Stimulated activated naive CD8-positive, alpha-beta T cell treated with anti-CD3 and anti-CD28 coated beads, Interleukin-15, amount 100 ng/mL, for 72 hours (primary cell): Measurements from ENCODE around the gene CLCN7.

Source experiments
- ATAC-seq: fragments of 150-1000 bp; cut with Tn5 transposase; 2 replicates; pipeline ENCODE4 v1.10.0; 2021; ENCODE audit warnings: mild to moderate bottlenecking, moderate library complexity
- DNase-seq, 2 donors: peaks; one replicate each; pipeline ENCODE4 v3.0.0; 2021 to 2022
- H3K27ac Mint-ChIP-seq, 2 donors: one replicate each; pipeline ENCODE4 v1.8.0; 2022; ENCODE audit warnings: mild to moderate bottlenecking in 2 of 2, mixed read lengths in 2 of 2, moderate library complexity in 2 of 2
- H3K27me3 Mint-ChIP-seq: one replicate; pipeline ENCODE4 v1.8.0; 2022; ENCODE audit warnings: mixed read lengths
- H3K4me1 Mint-ChIP-seq: one replicate; pipeline ENCODE4 v1.8.0; 2022; ENCODE audit warnings: mild to moderate bottlenecking, mixed read lengths
- H3K4me3 Mint-ChIP-seq, 2 donors: one replicate each; pipeline ENCODE4 v1.8.0; 2022; ENCODE audit warnings: mild to moderate bottlenecking in 2 of 2, mixed read lengths in 2 of 2, moderate library complexity in 1 of 2
- H3K9me3 Mint-ChIP-seq, 2 donors: one replicate each; pipeline ENCODE4 v1.8.0; 2022; ENCODE audit warnings: mixed read lengths in 2 of 2

The CLCN7 gene

GRCh38 chr16:1494711-1495110 lies 19.9 kb upstream of the CLCN7 start:
- Mint-ChIP-seq H3K27ac (no peak overlapping the region), H3K4me3 (peak overlapping the region; percentile 96 to 97), H3K27me3 (no peaks in the 10 kb centered on the region), H3K4me1 (peaks cover 41% of the 10 kb centered on the region), H3K9me3 (no peaks in the 10 kb centered on the region)
- ATAC-seq (no peak), DNase-seq (no peak)

- Mint-ChIP-seq H3K4me3 (peak overlapping the region; percentile 96 to 97), H3K9me3 (no peaks in the 10 kb centered on the region), H3K27me3 (no peaks in the 10 kb centered on the region), H3K4me1 (peaks cover 41% of the 10 kb centered on the region), H3K27ac (peak overlapping the region in 1 of 2 donors; percentile 99)
- DNase-seq = no peak
- ATAC-seq = no peak
Measured at GRCh38 chr16:1494129-1494640, 19.4 kb upstream of the CLCN7 start.

GRCh38 chr16:1493746-1494094 lies 18.9 kb upstream of the CLCN7 start:
- ATAC-seq = peak; percentile 29
- Mint-ChIP-seq H3K27ac (peak overlapping the region; percentile 94 to 99), H3K4me3 (peak overlapping the region; percentile 96 to 97), H3K27me3 (no peaks in the 10 kb centered on the region), H3K4me1 (peaks cover 41% of the 10 kb centered on the region), H3K9me3 (no peaks in the 10 kb centered on the region)
- no peak for DNase-seq

- H3K27ac Mint-ChIP-seq = peak within 1 kb of the TSS; percentile 99
- H3K9me3 Mint-ChIP-seq = no peaks in the 10 kb centered on the region
- H3K4me3 Mint-ChIP-seq = peak within 1 kb of the TSS; percentile 96 to 97
- DNase-seq = peak; percentile 85 to 87
- peak; percentile 89 for ATAC-seq
- peaks cover 41% of the 10 kb centered on the region for H3K4me1 Mint-ChIP-seq
- H3K27me3 Mint-ChIP-seq = no peaks in the 10 kb centered on the region
Measured at GRCh38 chr16:1492923-1493745, 18.3 kb upstream of the CLCN7 start, which contains the start of gene TELO2. Gene TELO2, plus strand, starts transcription at chr16:1493360. Its CDS starts 922 bp downstream, at chr16:1494282.

GRCh38 chr16:1492082-1492922 lies 17.5 kb upstream of the CLCN7 start:
- DNase-seq = no peak
- Mint-ChIP-seq H3K27ac (peak overlapping the region; percentile 99), H3K4me3 (peak overlapping the region; percentile 96 to 97), H3K4me1 (peaks cover 35% of the 10 kb centered on the region), H3K27me3 (no peaks in the 10 kb centered on the region), H3K9me3 (no peaks in the 10 kb centered on the region)
- ATAC-seq = no peak

- Mint-ChIP-seq H3K27me3 (no peaks in the 10 kb centered on the region), H3K4me3 (no peak overlapping the region), H3K4me1 (peaks cover 35% of the 10 kb centered on the region), H3K27ac (no peak overlapping the region), H3K9me3 (no peaks in the 10 kb centered on the region)
- DNase-seq = no peak
- no peak for ATAC-seq
Measured at GRCh38 chr16:1491327-1491726, 16.5 kb upstream of the CLCN7 start.

- DNase-seq = no peak
- H3K4me3 Mint-ChIP-seq = no peak overlapping the region
Measured at GRCh38 chr16:1489077-1489476, 14.2 kb upstream of the CLCN7 start.

GRCh38 chr16:1488619-1489018 lies 13.8 kb upstream of the CLCN7 start, which contains the start of gene PTX4:
Gene PTX4, minus strand, starts transcription at chr16:1488944. Its CDS starts 35 bp downstream, at chr16:1488909.
- peaks cover 11% of the 10 kb centered on the region for H3K4me1 Mint-ChIP-seq
- no peak within 1 kb of the TSS for H3K4me3 Mint-ChIP-seq

More at GRCh38 chr16:1489077-1489476, 14.2 kb upstream of the CLCN7 start:
- H3K27me3 Mint-ChIP-seq = no peaks in the 10 kb centered on the region
- no peak for ATAC-seq
- no peaks in the 10 kb centered on the region for H3K9me3 Mint-ChIP-seq
- H3K27ac Mint-ChIP-seq = no peak overlapping the region
- H3K4me1 Mint-ChIP-seq = peaks cover 15% of the 10 kb centered on the region

GRCh38 chr16:1488054-1488601 lies 13.3 kb upstream of the CLCN7 start:
- Mint-ChIP-seq H3K27me3 (no peaks in the 10 kb centered on the region), H3K27ac (no peak overlapping the region)
- no peak for ATAC-seq

More at GRCh38 chr16:1488619-1489018, 13.8 kb upstream of the CLCN7 start, which contains the start of gene PTX4:
- no peaks in the 10 kb centered on the region for H3K27me3 Mint-ChIP-seq
- DNase-seq (no peak), ATAC-seq (no peak)
- no peak within 1 kb of the TSS for H3K27ac Mint-ChIP-seq
- H3K9me3 Mint-ChIP-seq = no peaks in the 10 kb centered on the region

GRCh38 chr16:1487395-1488053 lies 12.7 kb upstream of the CLCN7 start:
- no peak overlapping the region for H3K27ac Mint-ChIP-seq
- no peaks in the 10 kb centered on the region for H3K27me3 Mint-ChIP-seq
- no peaks in the 10 kb centered on the region for H3K9me3 Mint-ChIP-seq
- no peak overlapping the region for H3K4me3 Mint-ChIP-seq
- H3K4me1 Mint-ChIP-seq = peaks cover 6% of the 10 kb centered on the region
- DNase-seq (no peak), ATAC-seq (no peak)

More at GRCh38 chr16:1488054-1488601, 13.3 kb upstream of the CLCN7 start:
- peaks cover 10% of the 10 kb centered on the region for H3K4me1 Mint-ChIP-seq
- H3K9me3 Mint-ChIP-seq = no peaks in the 10 kb centered on the region
- DNase-seq = no peak
- H3K4me3 Mint-ChIP-seq = no peak overlapping the region

- ATAC-seq (no peak), DNase-seq (no peak)
- Mint-ChIP-seq H3K4me3 (no peak overlapping the region), H3K27ac (peak overlapping the region in 1 of 2 donors; percentile 76), H3K27me3 (no peaks in the 10 kb centered on the region), H3K9me3 (no peaks in the 10 kb centered on the region), H3K4me1 (no peaks in the 10 kb centered on the region)
Measured at GRCh38 chr16:1486551-1487390, 11.9 kb upstream of the CLCN7 start.

- H3K27ac Mint-ChIP-seq = no peak overlapping the region
- H3K27me3 Mint-ChIP-seq = peaks cover 6% of the 10 kb centered on the region
- no peak overlapping the region for H3K4me3 Mint-ChIP-seq
- no peak for ATAC-seq
- H3K4me1 Mint-ChIP-seq = no peaks in the 10 kb centered on the region
- DNase-seq = no peak
- H3K9me3 Mint-ChIP-seq = no peaks in the 10 kb centered on the region
Measured at GRCh38 chr16:1485847-1486496, 11.1 kb upstream of the CLCN7 start.

GRCh38 chr16:1481906-1482835 lies 7.3 kb upstream of the CLCN7 start:
- H3K9me3 Mint-ChIP-seq = no peaks in the 10 kb centered on the region
- DNase-seq (no peak), ATAC-seq (no peak)
- no peaks in the 10 kb centered on the region for H3K4me1 Mint-ChIP-seq
- peaks cover 9% of the 10 kb centered on the region for H3K27me3 Mint-ChIP-seq
- no peak overlapping the region for H3K4me3 Mint-ChIP-seq
- H3K27ac Mint-ChIP-seq = no peak overlapping the region
